ENCODE data around the gene ARHGEF10L. TPM values are rescaled to one million over a fixed set of nuclear protein-coding genes. Genes with fewer than 3 reads are reported as not detected.

Gene ARHGEF10L
- total RNA-seq, 1 donor from 2014 or later, result 75.6 TPM

DNA sequence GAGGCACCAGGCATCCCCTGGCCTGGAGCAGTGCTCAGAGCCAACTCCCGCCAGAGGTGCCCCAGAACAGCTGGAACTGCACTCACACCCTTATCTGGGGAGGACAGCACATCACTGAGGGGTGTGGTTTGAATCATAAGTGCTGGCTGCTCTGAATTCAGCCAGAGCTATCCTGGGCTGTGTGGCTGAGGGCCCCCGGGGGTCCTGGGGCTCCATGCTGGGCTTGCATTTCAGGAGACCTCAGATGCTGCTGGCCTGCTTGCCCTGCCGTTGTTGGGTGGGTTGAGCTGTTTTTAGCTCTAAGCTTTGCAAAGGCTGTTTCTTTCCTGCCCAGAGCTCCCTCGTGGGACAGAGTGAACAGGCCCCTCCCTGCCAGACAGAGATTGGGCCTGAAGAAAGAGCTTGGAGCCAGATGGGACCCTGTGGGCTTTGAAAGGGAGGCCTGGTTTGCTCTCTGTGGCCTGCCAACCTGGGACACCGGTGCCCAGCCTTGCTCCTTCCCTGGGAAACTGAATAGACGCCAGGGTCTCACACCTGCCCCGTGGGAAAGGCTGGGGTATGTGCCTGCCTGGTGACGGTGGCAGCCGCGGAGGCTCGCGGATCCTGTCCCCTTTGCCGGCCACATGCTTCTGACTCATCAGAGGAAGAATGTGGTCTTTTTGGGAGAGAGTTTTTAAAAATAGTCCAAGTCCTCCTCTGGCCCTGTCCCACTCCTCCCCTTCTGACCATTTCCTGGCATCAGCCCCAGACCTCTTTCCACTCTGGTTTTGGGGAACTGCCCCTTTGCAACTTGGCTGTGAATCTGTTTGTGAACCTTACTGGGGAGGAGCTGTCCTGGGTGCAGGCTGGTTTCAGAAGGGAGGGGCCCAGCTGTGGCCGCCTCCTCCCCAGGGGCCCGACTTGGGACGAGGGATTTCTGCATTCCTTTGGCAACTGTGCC lies 30.0 kb downstream of the ARHGEF10L start:
- TF ChIP-seq, protein P1, sequence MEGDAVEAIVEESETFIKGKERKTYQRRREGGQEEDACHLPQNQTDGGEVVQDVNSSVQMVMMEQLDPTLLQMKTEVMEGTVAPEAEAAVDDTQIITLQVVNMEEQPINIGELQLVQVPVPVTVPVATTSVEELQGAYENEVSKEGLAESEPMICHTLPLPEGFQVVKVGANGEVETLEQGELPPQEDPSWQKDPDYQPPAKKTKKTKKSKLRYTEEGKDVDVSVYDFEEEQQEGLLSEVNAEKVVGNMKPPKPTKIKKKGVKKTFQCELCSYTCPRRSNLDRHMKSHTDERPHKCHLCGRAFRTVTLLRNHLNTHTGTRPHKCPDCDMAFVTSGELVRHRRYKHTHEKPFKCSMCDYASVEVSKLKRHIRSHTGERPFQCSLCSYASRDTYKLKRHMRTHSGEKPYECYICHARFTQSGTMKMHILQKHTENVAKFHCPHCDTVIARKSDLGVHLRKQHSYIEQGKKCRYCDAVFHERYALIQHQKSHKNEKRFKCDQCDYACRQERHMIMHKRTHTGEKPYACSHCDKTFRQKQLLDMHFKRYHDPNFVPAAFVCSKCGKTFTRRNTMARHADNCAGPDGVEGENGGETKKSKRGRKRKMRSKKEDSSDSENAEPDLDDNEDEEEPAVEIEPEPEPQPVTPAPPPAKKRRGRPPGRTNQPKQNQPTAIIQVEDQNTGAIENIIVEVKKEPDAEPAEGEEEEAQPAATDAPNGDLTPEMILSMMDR (IDR thresholded peaks at IDR 0.05), result no peak
- TF ChIP-seq POLR2AphosphoS5 (IDR thresholded peaks at IDR 0.05; ENCODE audit: insufficient read depth in 1 of 2, low read depth in 1 of 2), result peak; percentile 84 to 92
- TF ChIP-seq POLR2A (IDR thresholded peaks at IDR 0.05), result peak in 1 of 2 donors; percentile 15
- H3K36me3 ChIP-seq, result no peaks in the 10 kb centered on the region
- H3K4me1 ChIP-seq, result peaks cover 93% of the 10 kb centered on the region
- H3K9me3 ChIP-seq, result no peaks in the 10 kb centered on the region
- intact Hi-C loops (cut with DNase I), result loop anchor here (2.0 kb wide), 1 partner anchor 41 kb away; no protein-coding TSS in a partner anchor
- DNase-seq (ENCODE audit: extremely low spot score in 2 of 2), result peak in 1 of 2 donors; percentile 96
- peak overlapping the region in 1 of 2 donors; percentile 17 for H3K4me3 ChIP-seq
- H3K27ac ChIP-seq, result peak overlapping the region; percentile 98
- H3K27me3 ChIP-seq, result no peaks in the 10 kb centered on the region

DNA sequence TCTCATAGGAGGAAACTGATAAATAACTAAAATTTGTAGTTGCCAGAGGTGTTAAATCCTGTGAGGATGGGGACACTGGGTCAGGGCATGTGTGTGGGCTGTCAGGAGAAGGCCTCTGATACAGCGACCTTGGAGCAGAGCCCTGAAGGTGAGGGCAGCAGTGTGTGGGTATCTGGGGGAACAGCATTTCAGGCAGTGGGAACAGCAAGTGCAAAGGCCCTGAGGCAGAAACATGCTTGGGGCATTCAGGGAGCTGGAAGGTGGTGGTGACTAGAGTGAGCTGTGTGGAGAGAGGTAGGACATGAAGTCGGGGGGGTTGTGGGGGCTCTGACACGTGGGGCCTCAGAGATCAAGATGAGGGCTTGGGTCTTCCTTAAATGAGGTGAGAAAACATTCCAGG lies 30.7 kb downstream of the ARHGEF10L start:
- Histone ChIP-seq H3K4me1 (peaks cover 93% of the 10 kb centered on the region), H3K27ac (peak overlapping the region; percentile 98), H3K4me3 (no peak overlapping the region), H3K27me3 (no peaks in the 10 kb centered on the region), H3K36me3 (no peaks in the 10 kb centered on the region), H3K9me3 (no peaks in the 10 kb centered on the region)
- no peak for DNase-seq (ENCODE audit: extremely low spot score in 2 of 2)
- TF ChIP-seq, protein P1 (IDR thresholded peaks at IDR 0.05), result no peak
- TF ChIP-seq POLR2A (IDR thresholded peaks at IDR 0.05) (no peak), POLR2AphosphoS5 (IDR thresholded peaks at IDR 0.05; ENCODE audit: insufficient read depth in 1 of 2, low read depth in 1 of 2) (no peak)
- intact Hi-C loops (cut with DNase I), result no loop called here

DNA sequence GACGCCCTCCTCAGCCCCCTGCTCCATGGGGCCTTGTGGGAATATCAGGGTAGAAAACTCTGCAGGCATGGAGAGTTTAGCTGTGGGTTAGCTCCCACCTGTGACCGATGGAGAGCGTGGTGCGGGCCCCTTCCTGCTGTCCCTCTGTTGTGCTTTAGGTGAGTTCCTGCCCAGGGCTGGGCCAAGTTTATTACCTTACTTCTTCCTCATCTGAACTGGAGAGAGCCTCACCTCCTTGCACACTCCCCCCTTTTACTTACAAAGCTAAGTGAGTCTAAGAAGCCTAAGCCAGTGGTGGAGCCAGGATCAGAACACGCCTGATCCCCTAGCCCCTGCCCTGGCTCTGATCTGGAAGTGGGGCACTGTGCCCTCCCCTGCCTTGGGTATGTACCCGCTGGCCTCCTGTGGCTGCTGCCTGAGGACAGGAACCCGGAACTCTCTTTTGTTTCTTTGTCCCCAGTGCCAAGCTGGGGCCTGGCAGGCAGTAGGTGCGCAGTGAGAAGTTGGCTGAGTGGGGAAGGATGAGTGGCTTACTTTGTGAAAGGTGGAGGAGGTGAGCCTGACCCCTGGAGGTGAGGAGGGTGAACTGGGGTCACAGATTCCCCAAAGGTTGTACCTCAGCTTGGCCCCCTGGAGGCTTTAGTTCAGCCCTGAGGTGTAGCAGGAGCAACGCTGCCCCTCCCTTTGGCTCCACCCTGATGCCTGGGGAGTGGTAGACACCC lies 32.9 kb downstream of the ARHGEF10L start:
- Histone ChIP-seq H3K4me3 (no peak overlapping the region), H3K9me3 (no peaks in the 10 kb centered on the region), H3K27ac (peak overlapping the region; percentile 98), H3K4me1 (peaks cover 72% of the 10 kb centered on the region), H3K36me3 (no peaks in the 10 kb centered on the region), H3K27me3 (no peaks in the 10 kb centered on the region)
- no peak for DNase-seq (ENCODE audit: extremely low spot score in 2 of 2)
- TF ChIP-seq POLR2A (IDR thresholded peaks at IDR 0.05) (no peak), POLR2AphosphoS5 (IDR thresholded peaks at IDR 0.05; ENCODE audit: insufficient read depth in 1 of 2, low read depth in 1 of 2) (no peak)
- TF ChIP-seq, protein P1 (IDR thresholded peaks at IDR 0.05), result no peak
- intact Hi-C loops (cut with DNase I), result no loop called here

DNA sequence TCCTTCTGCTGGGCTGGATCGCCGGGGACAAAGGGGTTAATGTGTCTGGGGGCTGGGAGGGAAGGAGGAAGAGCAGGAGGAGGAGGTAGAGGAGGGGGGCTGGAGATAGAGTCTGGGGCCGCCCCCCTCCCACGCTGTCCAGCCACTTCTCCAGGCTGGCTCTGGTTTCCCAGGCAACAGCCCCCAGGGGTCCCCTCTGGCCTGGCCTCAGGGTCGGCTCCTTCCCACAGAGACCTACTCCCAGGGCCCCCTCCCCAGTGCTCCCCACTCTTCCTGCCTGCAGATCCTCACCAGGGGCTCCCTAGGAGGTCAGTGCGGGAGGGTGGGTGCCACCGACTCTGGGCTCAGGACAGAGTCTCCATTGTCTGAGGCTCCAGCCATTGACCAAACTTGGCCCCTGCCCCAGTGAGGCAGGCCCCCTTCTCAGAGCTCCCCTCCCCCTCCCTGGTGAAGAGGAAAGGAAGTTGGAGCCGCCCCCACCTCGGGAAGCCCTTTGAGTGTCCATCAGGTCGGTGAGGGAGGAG lies 34.1 kb downstream of the ARHGEF10L start:
- H3K9me3 ChIP-seq, result no peaks in the 10 kb centered on the region
- TF ChIP-seq POLR2AphosphoS5 (IDR thresholded peaks at IDR 0.05; ENCODE audit: insufficient read depth in 1 of 2, low read depth in 1 of 2), result no peak
- TF ChIP-seq, protein P1 (IDR thresholded peaks at IDR 0.05), result no peak
- no peak for TF ChIP-seq POLR2A (IDR thresholded peaks at IDR 0.05)
- no peaks in the 10 kb centered on the region for H3K36me3 ChIP-seq
- no peak for DNase-seq (ENCODE audit: extremely low spot score in 2 of 2)
- intact Hi-C loops (cut with DNase I), result no loop called here
- H3K4me1 ChIP-seq, result peaks cover 60% of the 10 kb centered on the region
- peak overlapping the region; percentile 98 for H3K27ac ChIP-seq
- H3K27me3 ChIP-seq, result no peaks in the 10 kb centered on the region
- H3K4me3 ChIP-seq, result no peak overlapping the region

Measured in vagina (tissue), 2 donors.